Right lobe of liver (tissue), 6 donors: ENCODE measurements around the gene ZBTB6. TPM values are rescaled to one million over a fixed set of nuclear protein-coding genes. Genes with fewer than 3 reads are reported as not detected.

Experiments used
- ATAC-seq, 4 donors: fragments of 200-7000 bp; cut with Tn5 transposase; one replicate each; pipeline ENCODE4 v1.9.1; 2020; ENCODE audit warnings: mild to moderate bottlenecking in 4 of 4, moderate library complexity in 4 of 4
- DNase-seq, 3 donors: peaks; one replicate each; pipeline ENCODE4 v3.0.0-alpha.2; 2020
- H3K27ac ChIP-seq, 3 donors: fragments of 200-600 bp; one replicate each; pipeline ENCODE4 v1.8.0; 2022
- H3K27me3 ChIP-seq, 2 donors: fragments of 200-600 bp; one replicate each; pipeline ENCODE4 v1.8.0; 2022
- H3K36me3 ChIP-seq, 4 donors: fragments of 200-600 bp; sonication (generic) in 1 of 4; one replicate each; pipeline versions ENCODE4 v1.5.1 to v1.8.0; 2017 to 2022; ENCODE audit warnings: control low read depth in 1 of 4
- H3K4me1 ChIP-seq, 4 donors: fragments of 200-600 bp; sonication (generic) in 1 of 4; one replicate each; pipeline versions ENCODE4 v1.5.1 to v1.8.0; 2017 to 2022; ENCODE audit warnings: control low read depth in 1 of 4
- H3K4me3 ChIP-seq, 3 donors: fragments of 200-600 bp; one replicate each; pipeline ENCODE4 v1.8.0; 2022
- H3K9me3 ChIP-seq, 4 donors: fragments of 200-600 bp; sonication (generic) in 1 of 4; one replicate each; pipeline versions ENCODE4 v1.5.1 to v1.8.0; 2017 to 2022; ENCODE audit warnings: control low read depth in 1 of 4
- POLR2A ChIP-seq: fragments of 450-650 bp; IDR thresholded peaks from one replicate; pipeline ENCODE4 v1.6.1; 2017; ENCODE audit warnings: antibody characterized with exemption, mild to moderate bottlenecking
- WGBS: methylation state at CpG from one replicate; pipeline ENCODE4 v1.1.6; 2018; ENCODE audit warnings: low coverage, low lambda C conversion rate; ENCODE audit not compliant: insufficient coverage; ENCODE audit errors: missing lambda C conversion rate; 5-methylcytosine and 5-hydroxymethylcytosine counted together
- intact Hi-C, 2 donors: fragments of 100-400 bp; cut with DNase I; formaldehyde crosslinking; loops; one replicate each; pipeline versions ENCODE4 v1.11.2 to v1.14.1; 2022
- small RNA-seq, 2 experiments: library from RNA; depleted of rRNA; stranded (forward); fragments of <200 nt; gene quantifications; one replicate each; pipeline ENCODE3, GENCODE V24; 2016
- total RNA-seq, 6 experiments: library from RNA; depleted of rRNA in 2 of 6; stranded (reverse); fragments of >200 nt in 2 of 6; fragmentation: NEBNext Ultra II Directional in 3 of 6; extraction: Animal tissue kit (Norgen Biotek cat#: 25700) in 3 of 6; gene quantifications; one replicate each; pipeline versions ENCODE4 v1.1.0 to v1.2.4, GENCODE V29; 2016 to 2023
- TF ChIP-seq, protein P1 (sequence below), 4 donors: fragments of 200-600 bp in 3 of 4; fragments of 450-650 bp in 1 of 4; IDR thresholded peaks; one replicate each; pipeline versions ENCODE4 v1.5.1 to v1.8.0; 2016 to 2022; ENCODE audit warnings: antibody characterized with exemption in 4 of 4, mild to moderate bottlenecking in 2 of 4
- donor health status: DM: no; HTN: yes; CAD: no.
- donor health status: DM: no; HTN: no; CAD: no.
- donor health status: DM: no; HTN: no; CAD: no.
- donor health status: DM: no; HTN: yes; CAD: no.
- donor health status: DM: no; HTN: yes; CAD: no.

Gene ZBTB6
- total RNA-seq, 6 experiments from 2014 or later, result 2.2 to 4.3 (median 2.7) TPM

- no peak overlapping the region for H3K4me3 ChIP-seq
- ATAC-seq, result no peak
- H3K36me3 ChIP-seq, result peaks cover 0 to 14% (median 5%) of the 10 kb centered on the region in 4 donors
- TF ChIP-seq, protein P1, sequence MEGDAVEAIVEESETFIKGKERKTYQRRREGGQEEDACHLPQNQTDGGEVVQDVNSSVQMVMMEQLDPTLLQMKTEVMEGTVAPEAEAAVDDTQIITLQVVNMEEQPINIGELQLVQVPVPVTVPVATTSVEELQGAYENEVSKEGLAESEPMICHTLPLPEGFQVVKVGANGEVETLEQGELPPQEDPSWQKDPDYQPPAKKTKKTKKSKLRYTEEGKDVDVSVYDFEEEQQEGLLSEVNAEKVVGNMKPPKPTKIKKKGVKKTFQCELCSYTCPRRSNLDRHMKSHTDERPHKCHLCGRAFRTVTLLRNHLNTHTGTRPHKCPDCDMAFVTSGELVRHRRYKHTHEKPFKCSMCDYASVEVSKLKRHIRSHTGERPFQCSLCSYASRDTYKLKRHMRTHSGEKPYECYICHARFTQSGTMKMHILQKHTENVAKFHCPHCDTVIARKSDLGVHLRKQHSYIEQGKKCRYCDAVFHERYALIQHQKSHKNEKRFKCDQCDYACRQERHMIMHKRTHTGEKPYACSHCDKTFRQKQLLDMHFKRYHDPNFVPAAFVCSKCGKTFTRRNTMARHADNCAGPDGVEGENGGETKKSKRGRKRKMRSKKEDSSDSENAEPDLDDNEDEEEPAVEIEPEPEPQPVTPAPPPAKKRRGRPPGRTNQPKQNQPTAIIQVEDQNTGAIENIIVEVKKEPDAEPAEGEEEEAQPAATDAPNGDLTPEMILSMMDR (IDR thresholded peaks at IDR 0.05), result no peak
- no peak for TF ChIP-seq POLR2A
- intact Hi-C loops, result no loop called here
- H3K9me3 ChIP-seq, result no peaks in the 10 kb centered on the region
- WGBS, result 100% methylated on average over 3 of the region's 3 CpGs
- DNase-seq, result no peak
- H3K27me3 ChIP-seq, result no peaks in the 10 kb centered on the region
- no peaks in the 10 kb centered on the region for H3K4me1 ChIP-seq
- no peak overlapping the region for H3K27ac ChIP-seq
Observed at GRCh38 chr9:122863407-122863806, 49.7 kb downstream of the ZBTB6 start.

DNA sequence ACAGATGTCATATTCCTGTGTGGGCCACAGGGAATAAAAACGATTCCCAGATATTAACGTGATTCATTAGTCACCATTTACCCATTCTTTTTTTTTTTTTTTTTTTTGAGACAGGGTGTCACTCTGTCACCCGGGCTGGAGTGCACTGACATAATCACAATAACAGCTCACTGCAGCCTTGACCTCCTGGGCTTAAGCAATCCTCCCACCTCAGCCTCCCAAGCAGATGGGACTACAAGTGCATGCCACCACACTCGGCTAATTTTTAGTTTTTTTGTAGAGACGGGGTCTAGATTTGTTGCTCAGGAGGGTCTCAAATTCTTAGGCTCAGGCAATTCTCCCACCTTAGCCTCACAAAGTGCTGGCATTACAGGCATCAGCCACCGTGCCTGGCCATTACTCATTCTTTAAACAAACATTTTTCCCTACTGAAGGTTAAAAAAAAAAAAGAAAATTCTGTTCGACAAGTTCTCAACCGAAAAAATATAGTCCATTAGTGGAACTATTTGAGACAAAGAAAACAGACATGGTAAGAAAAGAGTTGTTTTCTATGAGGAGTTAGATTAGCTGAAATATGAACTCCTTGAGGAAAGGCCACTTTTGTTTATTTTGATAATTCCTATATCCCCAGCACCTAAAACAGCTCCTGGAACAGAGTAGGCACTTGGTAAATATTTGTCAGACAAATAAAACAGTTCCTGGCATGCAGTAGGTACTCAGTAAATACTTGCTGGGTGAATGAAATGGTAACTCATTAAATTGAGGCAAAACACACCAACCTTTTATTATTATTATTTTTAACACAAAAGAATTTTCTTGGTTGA, 52.6 kb downstream of the ZBTB6 start:
- no peaks in the 10 kb centered on the region for H3K4me1 ChIP-seq
- H3K27me3 ChIP-seq, result no peaks in the 10 kb centered on the region
- peak in 2 of 4 donors; percentile 20 to 57 for ATAC-seq
- intact Hi-C loops, result no loop called here
- no peak overlapping the region for H3K4me3 ChIP-seq
- no peak overlapping the region for H3K27ac ChIP-seq
- no peak for TF ChIP-seq POLR2A
- TF ChIP-seq, protein P1 (IDR thresholded peaks at IDR 0.05), result no peak
- 86% methylated on average over 8 of the region's 8 CpGs for WGBS
- peaks cover 4 to 31% (median 16%) of the 10 kb centered on the region in 4 donors for H3K36me3 ChIP-seq
- DNase-seq, result no peak
- no peaks in the 10 kb centered on the region for H3K9me3 ChIP-seq

Small RNAs within 50 kb of the gene (small RNA-seq; reads per million reads assigned to genes)
- gene RNY1P15, result 0 reads per million in 2 experiments
- gene SNORD90, result 3,684 to 4,052 reads per million in 2 experiments

Other genes starting within 250 kb of the ZBTB6 start
- not detected for gene OR1L3, start 238.2 kb downstream of the ZBTB6 start, total RNA-seq
- gene OR1L4, start 189.3 kb downstream of the ZBTB6 start, total RNA-seq, result not detected
- not detected for gene OR1L6, start 171.0 kb downstream of the ZBTB6 start, total RNA-seq
- gene OR5C1, start 124.4 kb downstream of the ZBTB6 start, total RNA-seq, result not detected
- not detected for gene OR1K1, start 113.2 kb downstream of the ZBTB6 start, total RNA-seq
- gene PDCL, start 84.7 kb downstream of the ZBTB6 start, total RNA-seq, result 1 to 10 TPM; 3.5 to 7.5 (median 4.8) TPM
- 10 to 100 TPM; 14.1 to 20.7 (median 19.4) TPM for gene RC3H2, start 8.0 kb downstream of the ZBTB6 start, total RNA-seq
- gene ZBTB26, start 18.2 kb upstream of the ZBTB6 start, total RNA-seq, result 1 to 10 TPM; 1.2 to 2.3 (median 1.4) TPM
- gene RABGAP1, start 27.7 kb upstream of the ZBTB6 start, total RNA-seq, result 10 to 100 TPM; 11.4 to 15.4 (median 13.5) TPM
- under 1 TPM in 4 of 6 experiments, not detected in 2; 0.44 to 0.68 (median 0.54) TPM for gene GPR21, start 120.3 kb upstream of the ZBTB6 start, total RNA-seq